Measurements from ENCODE around the gene PRDM15. TPM values are rescaled to one million over a fixed set of nuclear protein-coding genes. Genes with fewer than 3 reads are reported as not detected.

Gene PRDM15
- total RNA-seq, 5 donors from 2014 or later (not counting 1 experiment from before 2014, with no cell fraction given) = 17.8 to 22.0 (median 20.7) TPM

GRCh38 chr21:41913230-41913629 is 34.1 kb upstream of the PRDM15 start:
- 98% methylated on average over 9 of the region's 9 CpGs for WGBS (ENCODE audit: insufficient coverage)
- H3K4me3 Mint-ChIP-seq = no peak overlapping the region
- DNase-seq = no peak
- no peaks in the 10 kb centered on the region for H3K9me3 ChIP-seq
- no peaks in the 10 kb centered on the region for H3K4me1 Mint-ChIP-seq
- ChIA-PET POLR2A (no interaction called here), CTCF (no interaction called here)
- no peak for ATAC-seq (replicated peaks in 1 of 4)
- H3K27me3 Mint-ChIP-seq = no peaks in the 10 kb centered on the region
- H3K27ac Mint-ChIP-seq = no peak overlapping the region
- H3K4me1 ChIP-seq (ENCODE audit: control insufficient read depth in 1 of 2, extremely low read depth in 1 of 2, insufficient read depth in 2 of 2, low read length in 2 of 2) = no peaks in the 10 kb centered on the region
- H3K27me3 ChIP-seq (replicated peaks in 1 of 2; ENCODE audit: control insufficient read depth in 2 of 2, extremely low read depth in 1 of 2, insufficient read depth in 2 of 2, low read length in 1 of 2) = no peaks in the 10 kb centered on the region
- H3K36me3 Mint-ChIP-seq = peaks cover 58% of the 10 kb centered on the region
- H3K9me3 Mint-ChIP-seq = no peaks in the 10 kb centered on the region
- no peak overlapping the region for H3K4me3 ChIP-seq (ENCODE audit: control insufficient read depth in 1 of 2, extremely low read depth in 1 of 2, low read length in 1 of 2)
- H3K27ac ChIP-seq (ENCODE audit: low read length) = no peak overlapping the region
- H3K36me3 ChIP-seq (ENCODE audit: control insufficient read depth in 2 of 2, extremely low read depth in 1 of 2, insufficient read depth in 1 of 2, low read length in 1 of 2) = peaks cover 13 to 47% of the 10 kb centered on the region in 2 donors

- Histone ChIP-seq H3K4me1 (ENCODE audit: control insufficient read depth in 1 of 2, extremely low read depth in 1 of 2, insufficient read depth in 2 of 2, low read length in 2 of 2) (no peaks in the 10 kb centered on the region), H3K9me3 (no peaks in the 10 kb centered on the region), H3K4me3 (ENCODE audit: control insufficient read depth in 1 of 2, extremely low read depth in 1 of 2, low read length in 1 of 2) (no peak overlapping the region), H3K27ac (ENCODE audit: low read length) (no peak overlapping the region), H3K36me3 (ENCODE audit: control insufficient read depth in 2 of 2, extremely low read depth in 1 of 2, insufficient read depth in 1 of 2, low read length in 1 of 2) (peaks cover 9 to 42% of the 10 kb centered on the region in 2 donors), H3K27me3 (replicated peaks in 1 of 2; ENCODE audit: control insufficient read depth in 2 of 2, extremely low read depth in 1 of 2, insufficient read depth in 2 of 2, low read length in 1 of 2) (no peaks in the 10 kb centered on the region)
- WGBS (ENCODE audit: insufficient coverage) = no CpG with 5 or more reads among the region's 3 CpGs
- Mint-ChIP-seq H3K27ac (no peak overlapping the region), H3K27me3 (no peaks in the 10 kb centered on the region), H3K4me3 (no peak overlapping the region), H3K36me3 (peaks cover 61% of the 10 kb centered on the region), H3K9me3 (no peaks in the 10 kb centered on the region), H3K4me1 (no peaks in the 10 kb centered on the region)
- ChIA-PET CTCF (no interaction called here), POLR2A (no interaction called here)
- ATAC-seq (replicated peaks in 1 of 4) = no peak
- no peak for DNase-seq
These were observed 29.7 kb upstream of the PRDM15 start for GRCh38 chr21:41908829-41909228.

GRCh38 chr21:41907496-41908258 is 28.5 kb upstream of the PRDM15 start:
- no peak overlapping the region for H3K4me3 ChIP-seq (ENCODE audit: control insufficient read depth in 1 of 2, extremely low read depth in 1 of 2, low read length in 1 of 2)
- CTCF ChIA-PET = no interaction called here
- 97% methylated on average over 35 of the region's 36 CpGs for WGBS (ENCODE audit: insufficient coverage)
- H3K9me3 ChIP-seq = no peaks in the 10 kb centered on the region
- Mint-ChIP-seq H3K36me3 (peaks cover 61% of the 10 kb centered on the region), H3K27ac (no peak overlapping the region), H3K9me3 (no peaks in the 10 kb centered on the region), H3K27me3 (no peaks in the 10 kb centered on the region), H3K4me3 (no peak overlapping the region), H3K4me1 (no peaks in the 10 kb centered on the region)
- ATAC-seq (replicated peaks in 1 of 4) (no peak), DNase-seq (no peak)
- POLR2A ChIA-PET = no interaction called here
- H3K27me3 ChIP-seq (replicated peaks in 1 of 2; ENCODE audit: control insufficient read depth in 2 of 2, extremely low read depth in 1 of 2, insufficient read depth in 2 of 2, low read length in 1 of 2) = no peaks in the 10 kb centered on the region
- H3K36me3 ChIP-seq (ENCODE audit: control insufficient read depth in 2 of 2, extremely low read depth in 1 of 2, insufficient read depth in 1 of 2, low read length in 1 of 2) = peaks cover 9 to 36% of the 10 kb centered on the region in 2 donors
- no peaks in the 10 kb centered on the region for H3K4me1 ChIP-seq (ENCODE audit: control insufficient read depth in 1 of 2, extremely low read depth in 1 of 2, insufficient read depth in 2 of 2, low read length in 2 of 2)
- no peak overlapping the region for H3K27ac ChIP-seq (ENCODE audit: low read length)

GRCh38 chr21:41906770-41907169 is 27.6 kb upstream of the PRDM15 start:
- peaks cover 11 to 33% of the 10 kb centered on the region in 2 donors for H3K36me3 ChIP-seq (ENCODE audit: control insufficient read depth in 2 of 2, extremely low read depth in 1 of 2, insufficient read depth in 1 of 2, low read length in 1 of 2)
- Mint-ChIP-seq H3K4me3 (no peak overlapping the region), H3K27me3 (no peaks in the 10 kb centered on the region), H3K27ac (no peak overlapping the region), H3K4me1 (no peaks in the 10 kb centered on the region), H3K9me3 (no peaks in the 10 kb centered on the region), H3K36me3 (peaks cover 63% of the 10 kb centered on the region)
- H3K9me3 ChIP-seq = no peaks in the 10 kb centered on the region
- no peak for ATAC-seq (replicated peaks in 1 of 4)
- POLR2A ChIA-PET = no interaction called here
- H3K27ac ChIP-seq (ENCODE audit: low read length) = no peak overlapping the region
- CTCF ChIA-PET = no interaction called here
- WGBS (ENCODE audit: insufficient coverage) = 94% methylated on average over 11 of the region's 14 CpGs
- H3K4me1 ChIP-seq (ENCODE audit: control insufficient read depth in 1 of 2, extremely low read depth in 1 of 2, insufficient read depth in 2 of 2, low read length in 2 of 2) = no peaks in the 10 kb centered on the region
- no peak overlapping the region for H3K4me3 ChIP-seq (ENCODE audit: control insufficient read depth in 1 of 2, extremely low read depth in 1 of 2, low read length in 1 of 2)
- no peaks in the 10 kb centered on the region for H3K27me3 ChIP-seq (replicated peaks in 1 of 2; ENCODE audit: control insufficient read depth in 2 of 2, extremely low read depth in 1 of 2, insufficient read depth in 2 of 2, low read length in 1 of 2)
- no peak for DNase-seq

GRCh38 chr21:41903559-41904351 is 24.6 kb upstream of the PRDM15 start:
- Mint-ChIP-seq H3K9me3 (no peaks in the 10 kb centered on the region), H3K27me3 (no peaks in the 10 kb centered on the region), H3K36me3 (peaks cover 59% of the 10 kb centered on the region), H3K4me1 (peaks cover 8 to 20% (median 20%) of the 10 kb centered on the region in 3 donors), H3K4me3 (no peak overlapping the region), H3K27ac (no peak overlapping the region)
- CTCF ChIA-PET = no interaction called here
- Histone ChIP-seq H3K4me3 (ENCODE audit: control insufficient read depth in 1 of 2, extremely low read depth in 1 of 2, low read length in 1 of 2) (no peak overlapping the region), H3K36me3 (ENCODE audit: control insufficient read depth in 2 of 2, extremely low read depth in 1 of 2, insufficient read depth in 1 of 2, low read length in 1 of 2) (peaks cover 6 to 20% of the 10 kb centered on the region in 2 donors), H3K27me3 (replicated peaks in 1 of 2; ENCODE audit: control insufficient read depth in 2 of 2, extremely low read depth in 1 of 2, insufficient read depth in 2 of 2, low read length in 1 of 2) (no peaks in the 10 kb centered on the region), H3K27ac (ENCODE audit: low read length) (no peak overlapping the region), H3K4me1 (ENCODE audit: control insufficient read depth in 1 of 2, extremely low read depth in 1 of 2, insufficient read depth in 2 of 2, low read length in 2 of 2) (peaks cover 0 to 13% of the 10 kb centered on the region in 2 experiments), H3K9me3 (no peaks in the 10 kb centered on the region)
- DNase-seq (no peak), ATAC-seq (replicated peaks in 1 of 4) (no peak)
- 86% methylated on average over 16 of the region's 23 CpGs for WGBS (ENCODE audit: insufficient coverage)
- POLR2A ChIA-PET = no interaction called here

GRCh38 chr21:41902946-41903345 is 23.8 kb upstream of the PRDM15 start:
- no peak overlapping the region for H3K4me3 ChIP-seq (ENCODE audit: control insufficient read depth in 1 of 2, extremely low read depth in 1 of 2, low read length in 1 of 2)
- Mint-ChIP-seq H3K4me3 (no peak overlapping the region), H3K4me1 (peaks cover 10 to 25% (median 20%) of the 10 kb centered on the region in 3 donors), H3K27ac (no peak overlapping the region), H3K36me3 (peaks cover 56% of the 10 kb centered on the region), H3K27me3 (no peaks in the 10 kb centered on the region), H3K9me3 (no peaks in the 10 kb centered on the region)
- ChIA-PET POLR2A (no interaction called here), CTCF (no interaction called here)
- no peaks in the 10 kb centered on the region for H3K27me3 ChIP-seq (replicated peaks in 1 of 2; ENCODE audit: control insufficient read depth in 2 of 2, extremely low read depth in 1 of 2, insufficient read depth in 2 of 2, low read length in 1 of 2)
- ATAC-seq (replicated peaks in 1 of 4) (no peak), DNase-seq (no peak)
- peaks cover 6 to 17% of the 10 kb centered on the region in 2 donors for H3K36me3 ChIP-seq (ENCODE audit: control insufficient read depth in 2 of 2, extremely low read depth in 1 of 2, insufficient read depth in 1 of 2, low read length in 1 of 2)
- WGBS (ENCODE audit: insufficient coverage) = 100% methylated on average over 3 of the region's 8 CpGs
- peaks cover 0 to 13% of the 10 kb centered on the region in 2 experiments for H3K4me1 ChIP-seq (ENCODE audit: control insufficient read depth in 1 of 2, extremely low read depth in 1 of 2, insufficient read depth in 2 of 2, low read length in 2 of 2)
- no peaks in the 10 kb centered on the region for H3K9me3 ChIP-seq
- H3K27ac ChIP-seq (ENCODE audit: low read length) = no peak overlapping the region
